HEK293 (cell line): ENCODE results near the gene TTC16.

Source experiments
- CTCF ChIA-PET: fragments of 350-600 bp; formaldehyde crosslinking; extraction: SDS; loops from one replicate; lab custom pipeline; 2021; ENCODE audit warnings: antibody characterized with exemption; lab: Yijun Ruan, JAX
- POLR2A ChIA-PET: fragments of 300-600 bp; formaldehyde crosslinking; extraction: SDS; loops from one replicate; lab custom pipeline; 2020; ENCODE audit warnings: antibody characterized with exemption, inconsistent platforms; lab: Yijun Ruan, JAX
- H3K27ac ChIP-seq: fragments of 200-500 bp; sonication (Bioruptor generic); 2 replicates; pipeline ENCODE4 v1.5.1; 2014; ENCODE audit warnings: low read depth, low read length, control low read depth, inconsistent platforms; ENCODE audit errors: extremely low read depth
- H3K36me3 ChIP-seq, 2 experiments: fragments of 200-500 bp in 1 of 2; sonication (Bioruptor generic) in 1 of 2; 1 replicate in 1 of 2; 2 replicates in 1 of 2; pipeline ENCODE4 v1.5.1; 2014 to 2017; ENCODE audit warnings: inconsistent platforms in 2 of 2, low read length in 2 of 2; ENCODE audit not compliant: control insufficient read depth in 2 of 2, insufficient read depth in 1 of 2
- H3K4me1 ChIP-seq: fragments of 200-500 bp; sonication (Bioruptor generic); 2 replicates; pipeline ENCODE4 v1.5.1; 2014; ENCODE audit warnings: mild to moderate bottlenecking, low read length, inconsistent platforms; ENCODE audit not compliant: control insufficient read depth, insufficient read depth
- H3K4me3 ChIP-seq: 2 replicates; pipeline ENCODE4 v1.5.1; 2011; ENCODE audit warnings: low read depth, mild to moderate bottlenecking, control low read depth, low read length, moderate library complexity
- H3K9me3 ChIP-seq: fragments of 200-500 bp; sonication (Bioruptor generic); 2 replicates; pipeline ENCODE4 v1.5.1; 2014; ENCODE audit warnings: low read depth, low read length, inconsistent platforms; ENCODE audit not compliant: control insufficient read depth, insufficient read depth
- FEZF1 ChIP-seq: fragments of 450-650 bp; formaldehyde crosslinking; IDR thresholded peaks from 2 replicates; pipeline ENCODE4 v1.5.1; 2016; ENCODE audit warnings: missing biosample characterization, missing genetic modification characterization
- KLF1 ChIP-seq: fragments of 450-650 bp; formaldehyde crosslinking; IDR thresholded peaks from 2 replicates; pipeline ENCODE4 v1.5.1; 2016; ENCODE audit warnings: missing biosample characterization, missing genetic modification characterization
- KLF10 ChIP-seq: fragments of 450-650 bp; IDR thresholded peaks from 2 replicates; pipeline ENCODE4 v1.5.1; 2018; ENCODE audit warnings: missing biosample characterization, mild to moderate bottlenecking, missing genetic modification characterization
- SETDB1 ChIP-seq: IDR thresholded peaks from one replicate; pipeline ENCODE4 v1.6.1; 2017; ENCODE audit warnings: mild to moderate bottlenecking, low read length, moderate library complexity, mixed read lengths; ENCODE audit not compliant: insufficient read length
- YY1 ChIP-seq: fragments of 450-650 bp; formaldehyde crosslinking; IDR thresholded peaks from 2 replicates; pipeline ENCODE4 v1.5.1; 2018; ENCODE audit warnings: missing biosample characterization, missing genetic modification characterization
- ZBTB48 ChIP-seq: fragments of 450-650 bp; formaldehyde crosslinking; IDR thresholded peaks from 2 replicates; pipeline ENCODE4 v1.5.1; 2016; ENCODE audit warnings: missing biosample characterization, missing genetic modification characterization
- ZFP3 ChIP-seq: fragments of 450-650 bp; formaldehyde crosslinking; IDR thresholded peaks from 2 replicates; pipeline ENCODE4 v1.5.1; 2016; ENCODE audit warnings: low read depth, missing biosample characterization, missing genetic modification characterization
- ZNF140 ChIP-seq: fragments of 450-650 bp; formaldehyde crosslinking; IDR thresholded peaks from 2 replicates; pipeline ENCODE4 v1.5.1; 2016; ENCODE audit warnings: missing biosample characterization, missing genetic modification characterization
- ZNF19 ChIP-seq: fragments of 450-650 bp; formaldehyde crosslinking; IDR thresholded peaks from 2 replicates; pipeline ENCODE4; 2016; ENCODE audit warnings: missing biosample characterization, missing genetic modification characterization, low read depth
- ZNF202 ChIP-seq: fragments of 450-650 bp; formaldehyde crosslinking; IDR thresholded peaks from 2 replicates; pipeline ENCODE4 v1.5.1; 2016; ENCODE audit warnings: missing biosample characterization, missing genetic modification characterization, borderline replicate concordance
- ZNF214 ChIP-seq: fragments of 450-650 bp; formaldehyde crosslinking; IDR thresholded peaks from 2 replicates; pipeline ENCODE4 v1.5.1; 2017; ENCODE audit warnings: missing biosample characterization, mild to moderate bottlenecking, missing genetic modification characterization, borderline replicate concordance
- ZNF239 ChIP-seq: fragments of 450-650 bp; formaldehyde crosslinking; IDR thresholded peaks from 2 replicates; pipeline ENCODE4 v1.5.1; 2016; ENCODE audit warnings: missing biosample characterization, missing genetic modification characterization
- ZNF311 ChIP-seq: fragments of 450-650 bp; formaldehyde crosslinking; IDR thresholded peaks from 2 replicates; pipeline ENCODE4 v1.5.1; 2017; ENCODE audit warnings: missing biosample characterization, missing genetic modification characterization, borderline replicate concordance
- ZNF391 ChIP-seq: fragments of 450-650 bp; formaldehyde crosslinking; IDR thresholded peaks from 2 replicates; pipeline ENCODE4 v1.5.1; 2016; ENCODE audit warnings: low read depth, missing biosample characterization, missing genetic modification characterization, borderline replicate concordance
- ZNF658 ChIP-seq: fragments of 450-650 bp; formaldehyde crosslinking; IDR thresholded peaks from 2 replicates; pipeline ENCODE4; 2016; ENCODE audit warnings: missing biosample characterization, missing genetic modification characterization
- ZNF768 ChIP-seq: fragments of 450-650 bp; formaldehyde crosslinking; IDR thresholded peaks from 2 replicates; pipeline ENCODE4 v1.5.1; 2018; ENCODE audit warnings: missing biosample characterization, mild to moderate bottlenecking, missing genetic modification characterization
- ZSCAN30 ChIP-seq: fragments of 450-650 bp; IDR thresholded peaks from 2 replicates; pipeline ENCODE4 v1.5.1; 2018; ENCODE audit warnings: missing biosample characterization, mild to moderate bottlenecking, missing genetic modification characterization, moderate library complexity
- TF ChIP-seq, protein P1 (sequence below): fragments of 450-650 bp; formaldehyde crosslinking; IDR thresholded peaks from 2 replicates; pipeline ENCODE4 v1.5.1; 2016; ENCODE audit warnings: missing biosample characterization, missing genetic modification characterization
- TF ChIP-seq, protein P2 (sequence below): fragments of 450-650 bp; formaldehyde crosslinking; IDR thresholded peaks from 2 replicates; pipeline ENCODE4 v1.5.0; 2017; ENCODE audit warnings: missing biosample characterization, missing genetic modification characterization, borderline replicate concordance
- TF ChIP-seq, protein P3 (sequence below): fragments of 450-650 bp; formaldehyde crosslinking; IDR thresholded peaks from 2 replicates; pipeline ENCODE4 v1.5.1; 2016; ENCODE audit warnings: missing biosample characterization, missing genetic modification characterization
- TF ChIP-seq, protein P4 (sequence below): fragments of 450-650 bp; formaldehyde crosslinking; IDR thresholded peaks from 2 replicates; pipeline ENCODE4 v1.5.1; 2016; ENCODE audit warnings: missing biosample characterization, missing genetic modification characterization

TTC16 gene

DNA sequence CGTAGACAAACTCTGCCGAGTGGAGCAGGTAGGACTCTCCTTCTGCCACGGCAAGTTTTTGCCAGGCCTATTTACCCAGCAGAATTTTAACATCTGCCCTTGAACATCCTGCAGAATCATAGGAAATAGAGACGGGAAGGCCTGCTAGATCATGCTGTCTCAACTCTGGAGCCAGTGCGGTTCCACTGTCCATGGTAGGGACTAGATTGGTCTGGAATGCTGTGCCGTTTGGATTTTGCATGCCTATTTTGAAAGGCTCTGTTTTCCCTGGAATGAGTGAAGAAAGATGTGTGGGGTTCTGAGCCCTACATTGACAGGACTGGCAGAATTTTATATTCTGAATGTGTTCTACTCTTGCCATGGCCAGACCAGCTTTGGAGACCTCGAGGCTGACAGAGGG is 42.6 kb upstream of the TTC16 start:
- Histone ChIP-seq H3K4me3 (no peak overlapping the region), H3K27ac (no peak overlapping the region), H3K4me1 (no peaks in the 10 kb centered on the region)
- CTCF ChIA-PET = no interaction called here
- TF ChIP-seq, protein P1, sequence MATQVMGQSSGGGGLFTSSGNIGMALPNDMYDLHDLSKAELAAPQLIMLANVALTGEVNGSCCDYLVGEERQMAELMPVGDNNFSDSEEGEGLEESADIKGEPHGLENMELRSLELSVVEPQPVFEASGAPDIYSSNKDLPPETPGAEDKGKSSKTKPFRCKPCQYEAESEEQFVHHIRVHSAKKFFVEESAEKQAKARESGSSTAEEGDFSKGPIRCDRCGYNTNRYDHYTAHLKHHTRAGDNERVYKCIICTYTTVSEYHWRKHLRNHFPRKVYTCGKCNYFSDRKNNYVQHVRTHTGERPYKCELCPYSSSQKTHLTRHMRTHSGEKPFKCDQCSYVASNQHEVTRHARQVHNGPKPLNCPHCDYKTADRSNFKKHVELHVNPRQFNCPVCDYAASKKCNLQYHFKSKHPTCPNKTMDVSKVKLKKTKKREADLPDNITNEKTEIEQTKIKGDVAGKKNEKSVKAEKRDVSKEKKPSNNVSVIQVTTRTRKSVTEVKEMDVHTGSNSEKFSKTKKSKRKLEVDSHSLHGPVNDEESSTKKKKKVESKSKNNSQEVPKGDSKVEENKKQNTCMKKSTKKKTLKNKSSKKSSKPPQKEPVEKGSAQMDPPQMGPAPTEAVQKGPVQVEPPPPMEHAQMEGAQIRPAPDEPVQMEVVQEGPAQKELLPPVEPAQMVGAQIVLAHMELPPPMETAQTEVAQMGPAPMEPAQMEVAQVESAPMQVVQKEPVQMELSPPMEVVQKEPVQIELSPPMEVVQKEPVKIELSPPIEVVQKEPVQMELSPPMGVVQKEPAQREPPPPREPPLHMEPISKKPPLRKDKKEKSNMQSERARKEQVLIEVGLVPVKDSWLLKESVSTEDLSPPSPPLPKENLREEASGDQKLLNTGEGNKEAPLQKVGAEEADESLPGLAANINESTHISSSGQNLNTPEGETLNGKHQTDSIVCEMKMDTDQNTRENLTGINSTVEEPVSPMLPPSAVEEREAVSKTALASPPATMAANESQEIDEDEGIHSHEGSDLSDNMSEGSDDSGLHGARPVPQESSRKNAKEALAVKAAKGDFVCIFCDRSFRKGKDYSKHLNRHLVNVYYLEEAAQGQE (tag by site-specific recombination) = peak; percentile 60; the same call in 1 of the 2 replicates
- TF ChIP-seq KLF1 (tag by site-specific recombination) = no peak
- TF ChIP-seq, all 188 proteins: peak for 1
- POLR2A ChIA-PET = no interaction called here
- Histone ChIP-seq H3K9me3 (no peaks in the 10 kb centered on the region), H3K36me3 (peaks cover 9 to 35% of the 10 kb centered on the region in 2 experiments; a peak in 2 of 3 replicates)

DNA sequence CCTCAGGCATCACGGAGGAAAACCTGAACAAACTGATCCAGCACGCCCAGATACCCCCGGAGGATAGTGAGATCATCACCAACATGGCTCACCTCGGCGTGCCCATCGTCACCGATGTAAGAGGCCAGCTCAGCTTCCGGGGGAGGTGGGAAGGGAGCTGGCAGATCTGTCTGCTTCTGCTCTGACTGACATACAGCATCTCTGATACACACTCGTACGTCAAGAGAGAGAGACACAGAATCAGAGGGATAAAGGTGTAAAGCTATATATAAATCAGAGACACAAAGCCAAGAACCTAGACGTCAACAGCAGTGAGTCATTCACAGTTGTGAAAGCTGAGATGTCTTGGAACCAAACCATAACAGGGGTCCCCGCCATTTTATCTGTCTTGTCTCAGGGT is 39.2 kb upstream of the TTC16 start:
- no peaks in the 10 kb centered on the region for H3K9me3 ChIP-seq
- H3K4me3 ChIP-seq = no peak overlapping the region
- CTCF ChIA-PET = interaction anchor here (0.5 to 1.1 kb wide), 4 partner anchors 43 to 200 kb away, joined by 3 read pairs; partner anchors contain the start of gene TOR2A
- H3K4me1 ChIP-seq = no peaks in the 10 kb centered on the region
- H3K36me3 ChIP-seq = peaks cover 4 to 57% of the 10 kb centered on the region in 2 experiments; a peak in 2 of 3 replicates
- H3K27ac ChIP-seq = no peak overlapping the region
- POLR2A ChIA-PET = no interaction called here
- TF ChIP-seq KLF10 (tag by site-specific recombination) (no peak), SETDB1 (no peak), ZNF768 (tag by site-specific recombination) (no peak), ZNF391 (tag by site-specific recombination) (no peak), ZNF658 (no peak), ZNF202 (no peak), ZBTB48 (tag by site-specific recombination) (no peak), ZNF311 (tag by site-specific recombination) (no peak), FEZF1 (tag by site-specific recombination) (no peak), ZNF140 (tag by site-specific recombination) (no peak), ZSCAN30 (tag by site-specific recombination) (no peak), ZFP3 (tag by site-specific recombination) (no peak), ZNF214 (tag by site-specific recombination) (no peak), YY1 (no peak), ZNF19 (tag by site-specific recombination) (no peak), ZNF239 (tag by site-specific recombination) (no peak)
- TF ChIP-seq, protein P2, sequence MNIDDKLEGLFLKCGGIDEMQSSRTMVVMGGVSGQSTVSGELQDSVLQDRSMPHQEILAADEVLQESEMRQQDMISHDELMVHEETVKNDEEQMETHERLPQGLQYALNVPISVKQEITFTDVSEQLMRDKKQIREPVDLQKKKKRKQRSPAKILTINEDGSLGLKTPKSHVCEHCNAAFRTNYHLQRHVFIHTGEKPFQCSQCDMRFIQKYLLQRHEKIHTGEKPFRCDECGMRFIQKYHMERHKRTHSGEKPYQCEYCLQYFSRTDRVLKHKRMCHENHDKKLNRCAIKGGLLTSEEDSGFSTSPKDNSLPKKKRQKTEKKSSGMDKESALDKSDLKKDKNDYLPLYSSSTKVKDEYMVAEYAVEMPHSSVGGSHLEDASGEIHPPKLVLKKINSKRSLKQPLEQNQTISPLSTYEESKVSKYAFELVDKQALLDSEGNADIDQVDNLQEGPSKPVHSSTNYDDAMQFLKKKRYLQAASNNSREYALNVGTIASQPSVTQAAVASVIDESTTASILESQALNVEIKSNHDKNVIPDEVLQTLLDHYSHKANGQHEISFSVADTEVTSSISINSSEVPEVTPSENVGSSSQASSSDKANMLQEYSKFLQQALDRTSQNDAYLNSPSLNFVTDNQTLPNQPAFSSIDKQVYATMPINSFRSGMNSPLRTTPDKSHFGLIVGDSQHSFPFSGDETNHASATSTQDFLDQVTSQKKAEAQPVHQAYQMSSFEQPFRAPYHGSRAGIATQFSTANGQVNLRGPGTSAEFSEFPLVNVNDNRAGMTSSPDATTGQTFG (tag by site-specific recombination) = no peak
- TF ChIP-seq, protein P3, sequence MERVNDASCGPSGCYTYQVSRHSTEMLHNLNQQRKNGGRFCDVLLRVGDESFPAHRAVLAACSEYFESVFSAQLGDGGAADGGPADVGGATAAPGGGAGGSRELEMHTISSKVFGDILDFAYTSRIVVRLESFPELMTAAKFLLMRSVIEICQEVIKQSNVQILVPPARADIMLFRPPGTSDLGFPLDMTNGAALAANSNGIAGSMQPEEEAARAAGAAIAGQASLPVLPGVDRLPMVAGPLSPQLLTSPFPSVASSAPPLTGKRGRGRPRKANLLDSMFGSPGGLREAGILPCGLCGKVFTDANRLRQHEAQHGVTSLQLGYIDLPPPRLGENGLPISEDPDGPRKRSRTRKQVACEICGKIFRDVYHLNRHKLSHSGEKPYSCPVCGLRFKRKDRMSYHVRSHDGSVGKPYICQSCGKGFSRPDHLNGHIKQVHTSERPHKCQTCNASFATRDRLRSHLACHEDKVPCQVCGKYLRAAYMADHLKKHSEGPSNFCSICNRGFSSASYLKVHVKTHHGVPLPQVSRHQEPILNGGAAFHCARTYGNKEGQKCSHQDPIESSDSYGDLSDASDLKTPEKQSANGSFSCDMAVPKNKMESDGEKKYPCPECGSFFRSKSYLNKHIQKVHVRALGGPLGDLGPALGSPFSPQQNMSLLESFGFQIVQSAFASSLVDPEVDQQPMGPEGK = no peak
- TF ChIP-seq, protein P4, sequence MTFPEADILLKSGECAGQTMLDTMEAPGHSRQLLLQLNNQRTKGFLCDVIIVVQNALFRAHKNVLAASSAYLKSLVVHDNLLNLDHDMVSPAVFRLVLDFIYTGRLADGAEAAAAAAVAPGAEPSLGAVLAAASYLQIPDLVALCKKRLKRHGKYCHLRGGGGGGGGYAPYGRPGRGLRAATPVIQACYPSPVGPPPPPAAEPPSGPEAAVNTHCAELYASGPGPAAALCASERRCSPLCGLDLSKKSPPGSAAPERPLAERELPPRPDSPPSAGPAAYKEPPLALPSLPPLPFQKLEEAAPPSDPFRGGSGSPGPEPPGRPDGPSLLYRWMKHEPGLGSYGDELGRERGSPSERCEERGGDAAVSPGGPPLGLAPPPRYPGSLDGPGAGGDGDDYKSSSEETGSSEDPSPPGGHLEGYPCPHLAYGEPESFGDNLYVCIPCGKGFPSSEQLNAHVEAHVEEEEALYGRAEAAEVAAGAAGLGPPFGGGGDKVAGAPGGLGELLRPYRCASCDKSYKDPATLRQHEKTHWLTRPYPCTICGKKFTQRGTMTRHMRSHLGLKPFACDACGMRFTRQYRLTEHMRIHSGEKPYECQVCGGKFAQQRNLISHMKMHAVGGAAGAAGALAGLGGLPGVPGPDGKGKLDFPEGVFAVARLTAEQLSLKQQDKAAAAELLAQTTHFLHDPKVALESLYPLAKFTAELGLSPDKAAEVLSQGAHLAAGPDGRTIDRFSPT (tag by site-specific recombination) = no peak
- TF ChIP-seq, all 188 proteins: peak for 0
